HCT116 (cell line): ENCODE data around the gene SPP2.

Experiments
- POLR2A ChIP-seq: IDR thresholded peaks from 2 replicates; pipeline ENCODE4 v1.7.0; 2011; ENCODE audit warnings: borderline replicate concordance; ENCODE audit not compliant: insufficient read depth, insufficient read length; ENCODE audit errors: extremely low read depth
- POLR2AphosphoS5 ChIP-seq: IDR thresholded peaks from 2 replicates; pipeline ENCODE4 v1.6.1; 2011; ENCODE audit warnings: mild to moderate bottlenecking, low read depth, low read length, moderate library complexity
- ZNF274 ChIP-seq: fragments of 200-500 bp; sonication (Bioruptor generic); IDR thresholded peaks from 2 replicates; pipeline ENCODE4 v1.6.1; 2014; ENCODE audit warnings: mild to moderate bottlenecking, low read depth, low read length, inconsistent platforms

DNA sequence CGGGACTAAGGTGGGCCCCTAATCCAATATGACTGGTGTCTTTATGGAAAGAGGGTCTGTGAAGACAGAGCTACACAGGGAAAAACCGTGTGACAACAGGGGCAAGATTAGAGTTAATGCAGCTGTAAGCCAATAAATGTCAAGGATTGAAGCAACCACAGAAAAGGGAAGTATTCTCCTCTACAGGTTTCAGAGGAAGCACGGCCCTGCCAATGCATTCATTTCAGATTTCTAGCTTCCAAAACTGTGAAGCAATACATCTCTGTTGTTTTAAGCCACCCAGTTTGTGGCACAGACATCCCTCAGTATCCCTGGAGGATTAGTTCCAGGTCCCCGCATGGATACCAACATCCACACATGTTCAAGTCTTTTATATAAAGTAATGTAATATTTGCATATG, 48.8 kb downstream of the SPP2 start:
- no peak for TF ChIP-seq ZNF274
- no peak for TF ChIP-seq POLR2A
- no peak for TF ChIP-seq POLR2AphosphoS5
